Thyroid gland (tissue), 4 donors: Measurements from ENCODE around the gene TMEM120B. TPM values are rescaled to one million over a fixed set of nuclear protein-coding genes. Genes with fewer than 3 reads are reported as not detected.

Source experiments
- DNase-seq, 2 donors: peaks; one replicate each; pipeline ENCODE4 v3.0.0-alpha.2; 2019
- H3K27ac ChIP-seq, 3 donors: fragments of 200-600 bp; sonication (generic); 1 replicate in 2 of 3; 2 replicates in 1 of 3; pipeline ENCODE4 v1.5.1; 2016 to 2019; ENCODE audit warnings: mild to moderate bottlenecking in 1 of 3, moderate library complexity in 1 of 3
- H3K27me3 ChIP-seq: fragments of 200-600 bp; sonication (generic); one replicate; pipeline ENCODE4 v1.5.1; 2019
- H3K36me3 ChIP-seq, 2 donors: fragments of 200-600 bp; sonication (generic); one replicate each; pipeline ENCODE4 v1.5.1; 2016 to 2019
- H3K4me1 ChIP-seq, 2 donors: fragments of 200-600 bp; sonication (generic); one replicate each; pipeline ENCODE4 v1.5.1; 2017 to 2019
- H3K4me3 ChIP-seq, 3 donors: fragments of 200-600 bp; sonication (generic); replicated peaks in 1 of 3; 1 replicate in 2 of 3; 2 replicates in 1 of 3; pipeline ENCODE4 v1.5.1; 2016; ENCODE audit warnings: mild to moderate bottlenecking in 1 of 3
- H3K9me3 ChIP-seq: fragments of 200-600 bp; sonication (generic); one replicate; pipeline ENCODE4 v1.5.1; 2017
- POLR2A ChIP-seq, 2 donors: fragments of 450-650 bp; IDR thresholded peaks; one replicate each; pipeline ENCODE4 v1.6.1; 2017; ENCODE audit warnings: antibody characterized with exemption in 2 of 2, mild to moderate bottlenecking in 2 of 2, moderate library complexity in 1 of 2
- WGBS, 2 donors: methylation state at CpG; one replicate each; pipeline ENCODE4 v1.1.5; 2017; 5-methylcytosine and 5-hydroxymethylcytosine counted together
- intact Hi-C: fragments of 100-400 bp; cut with DNase I; formaldehyde crosslinking; loops from one replicate; pipeline ENCODE4 v1.15.1; 2023
- total RNA-seq, 4 donors: library from RNA; depleted of rRNA; stranded (reverse); fragments of >200 nt; gene quantifications; one replicate each; pipeline ENCODE4 v1.2.3, GENCODE V29; 2016
- TF ChIP-seq, protein P1 (sequence below), 6 experiments: fragments of 200-600 bp in 3 of 6; fragments of 450-650 bp in 3 of 6; sonication (generic) in 3 of 6; IDR thresholded peaks; one replicate each; pipeline ENCODE4 v1.5.1; 2016 to 2019; ENCODE audit warnings: antibody characterized with exemption in 6 of 6, mild to moderate bottlenecking in 2 of 6, inconsistent platforms in 1 of 6, moderate library complexity in 1 of 6

The TMEM120B gene
- total RNA-seq, 4 donors from 2014 or later, result 12.5 to 15.4 (median 14.2) TPM

DNA sequence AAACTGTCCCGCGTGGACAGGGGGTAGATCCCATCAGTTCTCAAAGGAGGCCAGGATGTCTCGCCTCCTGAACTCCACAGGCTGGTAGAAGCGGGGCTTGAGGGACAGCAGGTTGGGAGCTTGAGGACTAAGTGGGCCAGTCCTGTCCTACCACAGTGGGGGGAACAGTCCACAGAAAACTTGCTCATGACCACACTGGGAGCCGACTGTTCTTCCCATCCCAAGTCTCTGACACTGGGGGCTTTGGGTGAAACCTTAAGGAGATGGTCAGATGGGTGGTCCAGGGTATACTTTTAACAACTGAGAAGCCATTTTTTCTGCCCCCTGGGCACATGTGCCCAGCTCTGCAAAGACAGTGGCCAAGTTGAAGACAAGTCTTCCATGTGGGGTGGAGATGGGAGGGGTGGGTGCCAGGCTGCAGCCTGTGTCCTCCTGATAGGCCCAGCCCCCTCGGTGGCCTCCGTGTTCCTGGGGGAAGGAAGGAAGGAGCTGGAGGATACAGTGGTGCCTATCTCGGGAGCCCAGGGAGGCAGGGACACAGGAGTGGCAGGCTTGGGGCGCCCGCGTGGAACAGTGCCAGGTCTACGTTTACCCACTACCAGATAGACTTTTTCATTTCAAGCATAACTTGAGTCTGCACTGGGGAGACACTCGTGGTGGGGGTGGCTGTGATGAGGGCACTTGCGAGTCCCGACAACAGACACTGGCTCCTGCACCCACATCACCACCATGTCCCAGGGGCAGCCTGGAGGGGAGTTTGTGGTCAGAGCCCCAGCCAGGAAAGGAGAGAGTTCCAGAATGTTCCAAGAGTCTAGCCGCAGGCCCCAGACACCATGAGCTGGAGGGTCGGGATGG is 66.2 kb downstream of the TMEM120B start:
- peaks cover 42% of the 10 kb centered on the region in 2 donors for H3K4me1 ChIP-seq
- no peak overlapping the region for H3K4me3 ChIP-seq
- H3K27me3 ChIP-seq, result no peaks in the 10 kb centered on the region
- no peaks in the 10 kb centered on the region for H3K36me3 ChIP-seq
- 79 to 85% methylated on average over 13 to 16 of the region's 17 CpGs for WGBS, 2 donors
- H3K27ac ChIP-seq, result no peak overlapping the region
- no peak for DNase-seq
- no peak for TF ChIP-seq POLR2A (IDR thresholded peaks at IDR 0.05)
- TF ChIP-seq, protein P1, sequence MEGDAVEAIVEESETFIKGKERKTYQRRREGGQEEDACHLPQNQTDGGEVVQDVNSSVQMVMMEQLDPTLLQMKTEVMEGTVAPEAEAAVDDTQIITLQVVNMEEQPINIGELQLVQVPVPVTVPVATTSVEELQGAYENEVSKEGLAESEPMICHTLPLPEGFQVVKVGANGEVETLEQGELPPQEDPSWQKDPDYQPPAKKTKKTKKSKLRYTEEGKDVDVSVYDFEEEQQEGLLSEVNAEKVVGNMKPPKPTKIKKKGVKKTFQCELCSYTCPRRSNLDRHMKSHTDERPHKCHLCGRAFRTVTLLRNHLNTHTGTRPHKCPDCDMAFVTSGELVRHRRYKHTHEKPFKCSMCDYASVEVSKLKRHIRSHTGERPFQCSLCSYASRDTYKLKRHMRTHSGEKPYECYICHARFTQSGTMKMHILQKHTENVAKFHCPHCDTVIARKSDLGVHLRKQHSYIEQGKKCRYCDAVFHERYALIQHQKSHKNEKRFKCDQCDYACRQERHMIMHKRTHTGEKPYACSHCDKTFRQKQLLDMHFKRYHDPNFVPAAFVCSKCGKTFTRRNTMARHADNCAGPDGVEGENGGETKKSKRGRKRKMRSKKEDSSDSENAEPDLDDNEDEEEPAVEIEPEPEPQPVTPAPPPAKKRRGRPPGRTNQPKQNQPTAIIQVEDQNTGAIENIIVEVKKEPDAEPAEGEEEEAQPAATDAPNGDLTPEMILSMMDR (IDR thresholded peaks at IDR 0.05), result no peak
- H3K9me3 ChIP-seq, result no peaks in the 10 kb centered on the region
- intact Hi-C loops, result no loop called here

DNA sequence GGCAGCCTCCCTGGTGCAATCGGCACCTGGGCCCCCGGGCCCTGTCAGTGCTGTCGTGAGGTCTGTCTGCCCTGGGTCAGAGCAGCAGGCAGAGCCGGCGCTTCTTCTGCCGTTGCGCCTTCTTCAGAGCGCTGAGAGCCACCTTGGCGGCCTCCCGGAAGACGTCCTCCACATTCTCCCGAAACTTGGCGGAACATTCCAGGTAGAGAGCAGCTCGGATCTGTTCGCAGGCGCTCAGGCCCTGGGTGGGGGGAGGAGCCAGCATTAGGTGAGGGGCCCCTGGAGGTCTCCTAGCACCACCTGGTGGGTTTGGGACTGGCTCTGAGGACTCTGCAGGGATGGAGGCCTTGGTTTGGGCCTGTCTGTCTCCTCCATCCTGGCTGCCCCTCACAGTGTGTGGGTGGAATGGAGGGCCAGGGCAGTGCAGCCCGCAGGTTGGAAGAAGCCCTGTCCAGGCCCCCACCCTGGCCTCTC is 66.9 kb downstream of the TMEM120B start:
- TF ChIP-seq, protein P1 (IDR thresholded peaks at IDR 0.05), result no peak
- TF ChIP-seq POLR2A (IDR thresholded peaks at IDR 0.05), result no peak
- WGBS, 2 donors, result 96 to 97% methylated on average over 6 to 10 of the region's 17 CpGs
- Histone ChIP-seq H3K9me3 (no peaks in the 10 kb centered on the region), H3K4me3 (no peak overlapping the region), H3K27ac (no peak overlapping the region), H3K27me3 (no peaks in the 10 kb centered on the region), H3K36me3 (no peaks in the 10 kb centered on the region), H3K4me1 (peaks cover 35 to 39% of the 10 kb centered on the region in 2 donors)
- intact Hi-C loops, result no loop called here
- no peak for DNase-seq

DNA sequence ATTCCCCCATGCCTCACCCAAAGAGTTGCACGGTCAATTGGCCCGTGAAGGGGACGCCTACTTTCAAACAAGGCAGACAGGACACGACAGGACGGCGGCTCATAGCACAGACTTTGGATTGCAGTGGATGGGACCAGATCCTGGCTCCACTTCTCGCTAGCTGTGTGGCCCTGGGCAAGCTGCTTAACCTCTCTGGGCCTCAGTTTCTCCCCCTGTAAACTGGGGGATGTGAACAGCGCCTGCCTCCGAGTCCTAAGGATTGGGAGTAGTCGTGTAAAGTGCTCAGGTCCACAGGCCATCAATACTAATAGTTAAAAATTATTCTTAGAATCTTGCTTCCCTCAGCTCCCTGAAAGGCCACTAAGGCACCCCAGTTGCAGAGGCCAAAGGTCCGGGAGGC is 67.9 kb downstream of the TMEM120B start:
- WGBS, 2 donors, result 75 to 85% methylated on average over 10 to 11 of the region's 11 CpGs
- H3K27ac ChIP-seq, result peak overlapping the region in 1 of 3 donors; percentile 21
- TF ChIP-seq, protein P1 (IDR thresholded peaks at IDR 0.05), result no peak
- no peak for TF ChIP-seq POLR2A (IDR thresholded peaks at IDR 0.05)

DNA sequence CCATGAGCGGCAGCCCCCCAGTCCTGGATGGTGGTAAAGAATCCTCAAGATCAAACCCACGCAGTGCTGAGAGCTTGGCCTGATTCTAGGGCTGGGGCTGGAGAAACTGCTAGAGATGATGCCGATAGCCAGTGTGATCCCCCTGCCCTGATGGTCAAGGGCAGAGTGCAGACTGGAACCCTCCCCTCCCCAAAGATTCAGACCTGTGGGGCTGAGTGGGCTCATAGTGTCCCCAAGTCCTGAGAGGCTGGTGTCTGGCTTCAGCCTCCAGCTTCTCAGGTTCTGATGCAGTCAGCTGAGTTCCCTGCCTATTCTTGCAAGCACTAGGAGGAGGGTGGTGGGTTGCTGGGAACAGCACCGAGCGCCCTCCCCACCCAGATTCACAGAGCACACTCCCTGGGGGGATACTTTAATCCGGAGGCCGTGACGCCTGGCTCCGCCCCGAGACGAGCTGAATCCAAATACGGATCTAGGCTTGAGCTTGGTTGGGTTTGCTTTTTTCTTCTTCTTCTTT is 69.0 kb downstream of the TMEM120B start:
- no peaks in the 10 kb centered on the region for H3K36me3 ChIP-seq
- H3K4me3 ChIP-seq, result no peak overlapping the region
- no peak for TF ChIP-seq POLR2A (IDR thresholded peaks at IDR 0.05)
- TF ChIP-seq, protein P1 (IDR thresholded peaks at IDR 0.05), result no peak
- H3K4me1 ChIP-seq, result peaks cover 20 to 32% of the 10 kb centered on the region in 2 donors
- intact Hi-C loops, result no loop called here
- DNase-seq, result peak; percentile 56 to 80
- H3K27me3 ChIP-seq, result no peaks in the 10 kb centered on the region
- peak overlapping the region; percentile 15 to 74 (median 73) for H3K27ac ChIP-seq
- H3K9me3 ChIP-seq, result no peaks in the 10 kb centered on the region
- 26 to 33% methylated on average over 12 of the region's 12 CpGs for WGBS, 2 donors

More for the DNA sequence above, 67.9 kb downstream of the TMEM120B start:
- H3K4me3 ChIP-seq, result no peak overlapping the region
- H3K36me3 ChIP-seq, result no peaks in the 10 kb centered on the region
- H3K4me1 ChIP-seq, result peaks cover 28 to 37% of the 10 kb centered on the region in 2 donors
- no peaks in the 10 kb centered on the region for H3K9me3 ChIP-seq
- no peaks in the 10 kb centered on the region for H3K27me3 ChIP-seq
- intact Hi-C loops, result no loop called here
- peak; percentile 45 to 70 for DNase-seq
